Activated CD4-positive, alpha-beta T cell treated with anti-CD3 and anti-CD28 coated beads, Interleukin-2, amount 50 U/mL, for 24 hours (primary cell): ENCODE measurements around the gene CNTROB.

Source experiments
- DNase-seq, 2 donors: peaks; one replicate each; pipeline ENCODE4 v3.0.0-alpha.2; 2020; ENCODE audit warnings: low read depth in 1 of 2, low spot score in 1 of 2

The CNTROB gene

DNA sequence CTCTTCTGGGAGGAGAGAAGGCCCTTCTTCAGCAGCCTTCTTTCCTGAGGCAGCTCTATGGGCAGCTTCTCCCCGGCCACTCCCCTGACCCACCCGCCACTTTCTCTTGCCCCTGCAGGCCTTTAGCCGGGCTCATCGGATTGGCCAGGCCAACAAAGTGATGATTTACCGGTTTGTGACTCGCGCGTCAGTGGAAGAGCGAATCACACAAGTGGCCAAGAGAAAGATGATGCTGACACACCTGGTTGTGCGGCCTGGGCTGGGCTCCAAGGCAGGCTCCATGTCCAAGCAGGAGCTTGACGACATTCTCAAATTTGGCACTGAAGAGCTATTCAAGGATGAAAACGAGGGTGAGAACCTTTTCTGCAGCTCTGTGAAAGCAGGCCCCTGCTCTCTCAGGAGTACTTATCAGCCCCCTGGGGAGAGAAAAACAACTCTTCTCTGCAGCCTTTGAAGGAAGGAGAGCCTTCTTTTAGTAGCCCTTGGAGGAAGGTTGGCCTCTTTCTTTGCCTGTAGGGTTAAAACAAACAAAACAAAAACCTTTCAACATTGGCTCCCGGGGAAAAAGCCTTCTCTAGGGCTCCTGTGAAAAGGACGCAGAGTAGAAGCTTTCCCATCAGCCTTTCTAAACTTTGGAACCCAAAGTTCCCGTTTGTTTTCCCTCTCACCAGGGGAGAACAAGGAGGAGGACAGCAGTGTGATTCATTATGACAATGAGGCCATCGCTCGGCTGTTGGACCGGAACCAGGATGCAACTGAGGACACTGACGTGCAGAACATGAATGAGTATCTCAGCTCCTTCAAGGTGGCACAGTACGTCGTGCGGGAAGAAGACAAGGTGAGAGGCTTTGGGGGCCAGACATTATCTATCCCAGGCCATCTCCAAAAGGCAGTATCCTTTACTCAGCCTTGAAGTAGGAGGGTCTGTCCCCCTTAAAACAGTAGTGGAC lies 28.6 kb upstream of the CNTROB start:
- DNase-seq = no peak

DNA sequence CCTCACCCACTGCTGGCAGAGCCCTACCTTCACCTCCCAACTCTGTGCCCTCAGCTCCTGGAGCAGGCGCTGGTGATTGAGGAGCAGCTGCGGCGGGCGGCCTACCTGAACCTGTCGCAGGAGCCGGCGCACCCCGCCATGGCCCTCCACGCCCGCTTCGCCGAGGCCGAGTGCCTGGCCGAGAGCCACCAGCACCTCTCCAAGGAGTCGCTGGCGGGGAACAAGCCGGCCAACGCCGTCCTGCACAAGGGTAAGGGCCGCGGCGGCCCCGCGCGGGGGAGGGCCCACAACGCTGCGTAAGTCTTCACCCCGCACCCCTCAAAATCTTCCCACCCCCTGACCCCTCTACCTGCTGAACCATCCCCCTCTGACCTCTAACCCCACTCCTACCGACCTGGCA lies 22.9 kb upstream of the CNTROB start:
- no peak for DNase-seq

GRCh38 chr17:7910281-7910680 lies 21.7 kb upstream of the CNTROB start:
- DNase-seq = no peak

- no peak for DNase-seq
Observed at GRCh38 chr17:7910711-7911110, 21.3 kb upstream of the CNTROB start.

GRCh38 chr17:7911116-7911515 lies 20.9 kb upstream of the CNTROB start:
- DNase-seq = no peak

- DNase-seq = peak in 1 of 2 donors; percentile 51
Observed at GRCh38 chr17:7912927-7913524, 19.0 kb upstream of the CNTROB start.

- DNase-seq = no peak
Observed at GRCh38 chr17:7915179-7915610, 16.8 kb upstream of the CNTROB start.

DNA sequence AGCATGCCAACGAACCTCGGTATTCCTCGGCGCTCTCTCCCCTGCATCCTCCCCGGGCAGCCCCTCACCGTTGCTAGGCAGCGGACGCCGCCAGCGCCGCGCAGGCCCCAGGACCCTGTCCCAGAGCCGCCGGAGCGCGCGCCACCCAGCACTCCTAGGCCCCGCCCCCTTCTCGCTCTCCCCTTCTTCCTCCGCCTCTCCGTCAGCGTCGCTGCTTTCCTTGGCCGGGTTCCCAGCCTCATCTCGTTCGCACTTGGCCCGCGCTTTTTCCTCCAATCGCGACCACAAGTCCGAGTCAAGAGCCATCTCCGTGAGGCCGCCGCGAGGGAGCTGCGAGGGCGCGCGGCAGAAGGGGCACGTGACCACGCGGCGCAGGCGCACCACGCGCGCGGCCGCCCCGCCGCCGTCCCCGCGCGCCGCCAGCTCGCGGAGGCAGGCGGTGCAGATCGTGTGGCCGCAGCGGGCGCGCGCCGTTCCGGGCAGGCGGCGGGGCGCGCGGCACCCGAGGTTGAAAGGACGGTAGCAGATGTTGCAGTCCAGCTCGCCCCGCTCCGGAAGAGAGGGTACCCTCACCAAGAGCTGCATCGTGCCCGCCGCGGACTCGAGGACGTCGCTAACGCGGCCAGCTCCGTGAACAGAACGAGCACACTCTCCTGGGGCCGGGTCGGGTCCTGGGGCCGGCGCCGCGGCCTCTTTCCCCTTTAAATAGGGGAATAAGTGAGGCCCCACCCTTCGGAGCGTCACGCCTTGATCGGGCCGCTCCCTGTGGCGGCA lies 16.2 kb upstream of the CNTROB start, which contains the start of gene RNF227:
Gene RNF227, minus strand, starts transcription at position 679 of the 774 bp plus-strand sequence. Its CDS starts 94 bp downstream, at position 585.
- peak; percentile 73 to 85 for DNase-seq

DNA sequence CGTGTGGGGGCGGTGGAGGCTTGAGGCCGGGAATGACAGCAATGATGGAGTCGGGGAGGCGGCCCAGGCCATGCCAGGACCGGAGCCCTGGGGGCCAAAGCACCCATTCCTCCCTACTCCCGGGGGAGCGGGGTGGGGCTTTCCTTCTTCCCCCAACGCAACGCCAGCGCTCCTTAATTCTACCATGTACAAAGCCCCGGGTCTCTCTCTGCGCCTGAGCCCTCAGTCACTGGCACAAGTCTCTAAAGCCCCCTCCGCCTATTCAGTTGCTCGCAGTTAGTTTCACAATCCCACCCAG lies 15.7 kb upstream of the CNTROB start:
- DNase-seq = no peak

- DNase-seq = no peak
Observed at GRCh38 chr17:7916808-7917207, 15.2 kb upstream of the CNTROB start.

GRCh38 chr17:7922269-7922844 lies 9.6 kb upstream of the CNTROB start:
- DNase-seq = no peak

DNA sequence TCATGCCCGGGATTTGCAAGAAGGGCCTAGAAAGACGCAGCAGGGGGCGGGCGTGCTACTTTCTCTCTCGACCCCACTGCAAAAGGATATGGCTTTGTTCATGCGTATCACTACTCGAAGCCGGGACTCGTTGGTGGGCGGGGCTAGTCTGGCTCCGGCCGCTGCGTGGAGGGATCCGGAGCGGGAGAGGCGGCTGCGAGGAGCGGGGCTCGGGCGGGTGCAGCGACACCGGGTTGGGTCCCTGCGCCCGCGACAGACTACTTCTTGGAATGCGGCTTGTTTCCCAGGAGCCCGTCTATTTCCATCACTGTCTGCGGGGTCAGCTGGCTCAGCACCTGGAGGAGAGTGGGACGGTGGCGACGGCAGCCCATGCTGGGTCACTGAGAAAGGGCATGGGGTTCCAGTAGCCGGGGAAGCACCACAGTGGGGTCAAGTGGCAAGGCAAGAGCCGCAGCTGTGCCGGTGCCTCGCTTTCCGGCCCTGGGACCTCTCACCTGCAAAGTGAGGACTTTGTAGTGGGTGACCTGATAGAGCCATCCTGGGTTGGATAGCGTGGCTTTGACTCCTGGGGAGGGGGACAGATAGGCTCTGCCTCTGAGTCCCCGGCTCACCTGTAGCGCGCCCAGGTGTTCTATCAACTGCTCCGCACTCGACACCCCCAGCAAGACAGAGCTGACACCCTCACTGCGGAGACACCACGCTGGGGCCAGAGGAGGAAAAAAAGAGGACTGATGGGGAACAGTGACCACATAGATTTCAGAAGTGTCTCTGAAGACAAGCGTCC lies 9.0 kb upstream of the CNTROB start:
- peak; percentile 56 to 77 for DNase-seq

GRCh38 chr17:7927596-7927995 lies 4.4 kb upstream of the CNTROB start:
- no peak for DNase-seq

DNA sequence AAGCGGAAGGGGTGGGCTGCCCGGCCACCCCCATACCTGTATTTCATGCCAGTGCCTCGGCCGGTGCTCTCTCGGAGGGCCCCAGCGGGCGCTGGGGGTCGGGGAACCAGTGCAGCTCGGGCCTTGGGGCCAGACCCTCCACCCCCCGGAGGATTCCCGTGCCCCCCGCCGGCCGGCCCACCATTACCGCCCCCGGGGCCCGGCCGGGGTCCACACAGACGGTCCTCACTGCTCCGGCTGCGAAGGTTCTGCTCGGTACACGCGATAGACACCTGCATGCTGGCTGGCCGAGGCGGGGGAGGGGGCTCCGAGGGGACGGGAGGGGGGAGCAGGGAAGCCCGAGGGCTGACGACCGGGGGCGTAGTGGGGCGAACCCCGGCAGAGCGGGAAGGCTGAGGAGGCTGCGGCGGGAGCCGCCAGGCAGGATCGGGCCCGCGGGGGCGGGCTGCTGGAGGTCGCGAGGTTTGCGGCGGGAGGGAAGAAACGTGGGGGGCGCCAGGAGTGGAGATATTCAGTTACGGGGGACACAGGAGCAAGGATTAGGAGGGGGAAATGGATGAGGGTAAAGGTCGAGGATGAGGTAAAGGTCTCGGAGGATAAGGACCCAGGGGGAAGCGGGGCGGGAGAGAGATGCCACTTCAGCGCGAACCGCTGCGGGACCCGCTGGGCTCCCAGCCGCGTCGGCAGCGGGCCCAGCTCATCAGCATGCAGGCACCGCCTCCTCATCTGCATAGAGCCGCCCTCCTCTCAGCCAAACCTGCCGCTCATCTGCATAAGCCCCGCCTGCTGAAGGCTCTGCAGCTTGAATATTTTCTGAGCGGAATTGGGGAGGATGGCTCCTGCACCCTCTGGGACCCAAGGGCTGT lies 2.6 kb upstream of the CNTROB start, which contains the start of gene KCNAB3:
Gene KCNAB3, minus strand, starts transcription at position 699 of the 866 bp plus-strand sequence. Its CDS starts 421 bp downstream, at position 278.
- DNase-seq = no peak

DNA sequence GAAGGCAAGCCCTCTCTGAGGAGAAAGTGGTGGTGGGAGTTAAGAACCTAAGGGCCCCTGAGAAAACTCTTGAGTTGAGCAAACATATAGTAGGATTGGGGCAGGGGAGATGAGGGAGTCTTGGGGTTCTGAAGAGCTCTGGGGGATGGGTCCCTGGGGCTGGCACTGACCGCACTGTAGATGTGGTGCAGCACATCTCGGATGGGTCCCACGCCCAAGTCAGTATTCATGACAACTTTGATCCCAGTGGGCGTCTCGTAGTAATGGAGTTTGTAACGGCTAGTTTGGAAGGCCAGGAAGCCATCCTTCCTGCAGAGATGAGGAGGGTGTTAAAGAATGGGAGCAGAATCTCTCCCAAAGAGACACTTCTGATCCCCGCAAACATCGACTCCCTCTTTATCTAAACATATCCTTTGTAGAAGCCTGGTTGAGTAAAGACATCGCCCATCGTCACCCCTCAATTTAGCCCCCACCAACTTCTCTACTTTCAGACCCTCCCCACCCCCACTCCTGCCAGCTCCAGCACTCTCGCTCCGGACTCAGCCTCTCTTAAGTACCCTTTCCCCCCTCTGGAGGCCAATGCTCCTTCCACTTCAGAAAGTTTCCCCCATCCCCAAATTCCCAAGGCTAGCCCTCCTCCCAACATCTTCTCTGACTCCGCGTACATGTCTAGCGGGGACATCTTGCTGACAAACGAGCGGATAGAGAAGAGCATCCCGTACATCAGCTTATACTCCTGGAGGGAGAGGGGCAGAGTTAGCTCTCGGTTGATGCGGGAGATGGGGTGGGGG lies 970 bp upstream of the CNTROB start:
- no peak for DNase-seq

- DNase-seq = no peak
Observed at GRCh38 chr17:7932483-7932891, 481 bp downstream of the CNTROB start.

- DNase-seq = no peak
Observed at GRCh38 chr17:7932949-7933348, 943 bp downstream of the CNTROB start.

- DNase-seq = no peak
Observed at GRCh38 chr17:7935859-7936258, 3.9 kb downstream of the CNTROB start.

DNA sequence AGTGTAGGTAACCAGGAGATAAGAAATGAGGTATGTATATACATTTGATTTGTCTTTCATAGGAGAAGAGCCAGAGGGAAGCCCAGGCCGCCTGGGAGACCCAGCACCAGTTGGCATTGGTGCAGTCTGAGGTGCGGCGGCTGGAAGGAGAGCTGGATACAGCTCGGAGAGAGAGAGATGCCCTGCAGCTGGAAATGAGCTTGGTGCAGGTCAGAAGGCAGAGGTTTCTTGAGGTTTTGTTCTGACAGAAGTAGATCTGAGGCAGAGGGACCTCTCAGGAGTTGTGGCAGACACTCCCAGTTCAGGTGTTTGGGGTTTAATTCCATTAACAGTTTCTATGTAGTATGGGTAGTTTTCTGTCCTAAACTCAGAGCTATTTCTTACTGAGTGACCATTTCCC lies 8.0 kb downstream of the CNTROB start:
- no peak for DNase-seq
